WTC11 (cell line): ENCODE data around the gene TNRC6A. TPM values are rescaled to one million over a fixed set of nuclear protein-coding genes. Genes with fewer than 3 reads are reported as not detected.

Experiments
- ATAC-seq: fragments of 200-7000 bp; cut with Tn5 transposase; 2 replicates; pipeline ENCODE4 v1.10.0; 2021; ENCODE audit warnings: mild to moderate bottlenecking, moderate library complexity
- CTCF ChIA-PET: fragments of 300-600 bp; sonication (Branson Sonifier 250); formaldehyde crosslinking; loops from one replicate; lab custom pipeline; 2021; ENCODE audit warnings: antibody characterized with exemption; lab: Charles Lee
- POLR2A ChIA-PET: fragments of 350-600 bp; sonication (Branson Sonifier 250); formaldehyde crosslinking; loops from one replicate; lab custom pipeline; 2021; ENCODE audit warnings: antibody characterized with exemption; lab: Charles Lee
- DNase-seq: peaks from one replicate; pipeline ENCODE4 v3.0.0; 2021; ENCODE audit warnings: low spot score
- H3K27ac Mint-ChIP-seq: 2 replicates; pipeline ENCODE4 v1.8.0; 2021; ENCODE audit warnings: mixed read lengths
- H3K27me3 Mint-ChIP-seq: 2 replicates; pipeline ENCODE4 v1.8.0; 2021; ENCODE audit warnings: low read depth, mild to moderate bottlenecking, moderate library complexity, mixed read lengths
- H3K36me3 Mint-ChIP-seq: 2 replicates; pipeline ENCODE4 v1.8.0; 2021; ENCODE audit warnings: mixed read lengths
- H3K4me1 Mint-ChIP-seq: 2 replicates; pipeline ENCODE4 v1.8.0; 2022; ENCODE audit warnings: mixed read lengths
- H3K4me3 Mint-ChIP-seq: 2 replicates; pipeline ENCODE4 v1.8.0; 2021; ENCODE audit warnings: mild to moderate bottlenecking, moderate library complexity, mixed read lengths
- H3K9me3 Mint-ChIP-seq: 2 replicates; pipeline ENCODE4 v1.8.0; 2021; ENCODE audit warnings: mixed read lengths
- ATF1 ChIP-seq: sonication (generic); formaldehyde crosslinking; IDR thresholded peaks from 2 replicates; pipeline ENCODE4 v1.8.1; 2023; ENCODE audit warnings: mild to moderate bottlenecking, moderate library complexity, missing genetic modification reagents
- CREM ChIP-seq: sonication (generic); formaldehyde crosslinking; IDR thresholded peaks from 2 replicates; pipeline ENCODE4 v1.8.1; 2022; ENCODE audit warnings: mild to moderate bottlenecking, missing genetic modification reagents, moderate library complexity
- FOXK1 ChIP-seq: sonication (generic); formaldehyde crosslinking; IDR thresholded peaks from 2 replicates; pipeline ENCODE4 v1.8.0; 2022; ENCODE audit warnings: mild to moderate bottlenecking, moderate library complexity, missing genetic modification reagents
- FOXP1 ChIP-seq: sonication (generic); formaldehyde crosslinking; IDR thresholded peaks from 2 replicates; pipeline ENCODE4 v1.8.0; 2022; ENCODE audit warnings: missing genetic modification reagents, mild to moderate bottlenecking, moderate library complexity, borderline replicate concordance
- HMGA2 ChIP-seq: fragments of 250-450 bp; sonication (Bioruptor Pico); IDR thresholded peaks from 2 replicates; pipeline ENCODE4 v1.4.0; 2021; ENCODE audit warnings: mild to moderate bottlenecking, moderate library complexity
- IRF2 ChIP-seq: sonication (generic); formaldehyde crosslinking; IDR thresholded peaks from 2 replicates; pipeline ENCODE4 v1.8.0; 2022; ENCODE audit warnings: low read depth, missing genetic modification reagents, borderline replicate concordance
- MYBL2 ChIP-seq: sonication (generic); formaldehyde crosslinking; IDR thresholded peaks from 2 replicates; pipeline ENCODE4 v1.8.1; 2023; ENCODE audit warnings: mild to moderate bottlenecking, moderate library complexity, missing genetic modification reagents
- NFATC4 ChIP-seq: fragments of 250-450 bp; sonication (Bioruptor Pico); IDR thresholded peaks from 2 replicates; pipeline ENCODE4 v1.9.0; 2021; ENCODE audit warnings: mild to moderate bottlenecking
- NR2C2 ChIP-seq: sonication (generic); formaldehyde crosslinking; IDR thresholded peaks from 2 replicates; pipeline ENCODE4 v1.8.0; 2022; ENCODE audit warnings: mild to moderate bottlenecking, missing genetic modification reagents
- NR3C1 ChIP-seq: sonication (generic); formaldehyde crosslinking; conservative IDR thresholded peaks from 2 replicates; pipeline ENCODE4 v1.8.1; 2023; ENCODE audit warnings: low read depth, mild to moderate bottlenecking, missing genetic modification reagents
- SOX15 ChIP-seq: fragments of 250-450 bp; sonication (Bioruptor Pico); IDR thresholded peaks from 2 replicates; pipeline ENCODE4 v1.9.0; 2021; ENCODE audit warnings: mild to moderate bottlenecking
- TEAD1 ChIP-seq: sonication (generic); formaldehyde crosslinking; IDR thresholded peaks from 2 replicates; pipeline ENCODE4 v1.8.0; 2022; ENCODE audit warnings: mild to moderate bottlenecking, missing genetic modification reagents
- ZBTB21 ChIP-seq: sonication (generic); formaldehyde crosslinking; IDR thresholded peaks from 2 replicates; pipeline ENCODE4 v1.8.1; 2023; ENCODE audit warnings: mild to moderate bottlenecking, missing genetic modification reagents, borderline replicate concordance
- ZNF219 ChIP-seq: sonication (generic); formaldehyde crosslinking; IDR thresholded peaks from 2 replicates; pipeline ENCODE4 v1.8.0; 2023; ENCODE audit warnings: missing genetic modification reagents, mild to moderate bottlenecking, borderline replicate concordance
- ZNF396 ChIP-seq: fragments of 250-450 bp; sonication (Bioruptor Pico); IDR thresholded peaks from 2 replicates; pipeline ENCODE4 v1.8.0; 2021; ENCODE audit warnings: mild to moderate bottlenecking, moderate library complexity, borderline replicate concordance
- total RNA-seq: library from RNA; stranded (reverse); gene quantifications from 3 replicates; pipeline ENCODE4 v1.2.3, GENCODE V29; 2021
- TF ChIP-seq, protein P1 (sequence below): sonication (generic); formaldehyde crosslinking; IDR thresholded peaks from 2 replicates; pipeline ENCODE4 v1.8.0; 2022; ENCODE audit warnings: mild to moderate bottlenecking, missing genetic modification reagents
- TF ChIP-seq, protein P2 (sequence below): sonication (generic); formaldehyde crosslinking; IDR thresholded peaks from 2 replicates; pipeline ENCODE4 v1.8.0; 2023; ENCODE audit warnings: mild to moderate bottlenecking, missing genetic modification reagents
- TF ChIP-seq, protein P3 (sequence below): sonication (generic); formaldehyde crosslinking; IDR thresholded peaks from 2 replicates; pipeline ENCODE4 v1.8.1; 2022; ENCODE audit warnings: mild to moderate bottlenecking, moderate library complexity, missing genetic modification reagents
- TF ChIP-seq, protein P4 (sequence below): fragments of 200-600 bp; IDR thresholded peaks from 2 replicates; pipeline ENCODE4 v1.8.0; 2022; ENCODE audit warnings: antibody characterized with exemption
- TF ChIP-seq, protein P5 (sequence below): fragments of 250-450 bp; sonication (Bioruptor Pico); IDR thresholded peaks from 2 replicates; pipeline ENCODE4 v1.8.0; 2021; ENCODE audit warnings: mild to moderate bottlenecking

The TNRC6A gene
- total RNA-seq, 1 experiment from 2014 or later: 86.3 TPM

DNA sequence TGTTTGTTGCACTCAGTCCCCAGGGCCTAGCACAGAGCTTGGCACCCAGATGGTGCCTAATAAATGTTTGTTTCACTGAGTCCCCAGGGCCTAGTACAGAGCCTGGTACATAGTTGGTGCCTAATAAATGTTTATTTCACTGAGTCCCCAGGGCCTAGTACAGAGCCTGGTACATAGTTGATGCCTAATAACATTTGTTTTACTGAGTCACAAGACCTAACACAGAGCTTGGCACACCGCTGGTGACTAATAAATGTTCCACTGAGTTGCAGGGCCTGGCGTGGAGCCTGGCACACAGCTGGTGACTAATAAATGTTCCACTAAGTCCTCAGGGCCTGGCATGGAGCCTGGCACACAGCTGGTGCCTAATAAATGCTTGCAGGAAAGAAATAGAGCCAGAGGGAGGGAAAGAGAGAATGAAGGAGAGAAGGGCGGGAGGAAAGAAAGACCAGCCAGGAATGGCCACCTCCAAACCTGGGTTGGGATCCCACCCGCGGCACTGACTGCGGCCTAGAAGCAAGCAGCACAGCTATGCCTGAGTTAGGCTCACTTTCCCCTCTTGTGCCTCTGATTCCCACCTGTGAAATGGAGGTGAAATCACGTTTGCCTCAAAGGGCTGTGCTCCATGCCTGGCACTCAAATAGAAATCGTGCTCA is 123.8 kb downstream of the TNRC6A start:
- POLR2A ChIA-PET: no interaction called here

DNA sequence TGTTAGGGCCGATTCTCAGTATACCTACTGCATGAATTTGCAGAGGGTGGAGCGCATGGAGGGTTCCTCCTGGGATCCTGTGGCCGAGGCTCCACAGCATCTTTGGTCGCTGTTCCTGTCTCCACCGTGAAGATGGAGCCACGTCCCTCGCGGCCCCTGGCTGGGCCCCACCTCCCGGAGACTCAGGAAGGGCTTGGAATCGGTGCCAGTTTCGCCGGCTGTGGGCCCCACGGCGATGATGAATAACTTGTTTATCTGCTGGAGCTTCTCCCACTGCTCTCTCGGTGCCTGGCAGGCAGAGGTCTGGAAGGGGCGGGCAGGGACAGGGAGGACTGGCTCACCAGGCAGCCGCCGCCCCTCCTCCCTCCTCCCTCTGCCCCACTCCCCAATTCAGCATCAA is 124.4 kb downstream of the TNRC6A start:
- ChIA-PET POLR2A (no interaction called here), CTCF (interaction anchor here (0.6 to 1.7 kb wide), 3 partner anchors 19 to 53 kb away, joined by 3 to 6 read pairs (median 4); no protein-coding TSS in a partner anchor)
- Mint-ChIP-seq H3K4me1 (no peaks in the 10 kb centered on the region), H3K27me3 (no peaks in the 10 kb centered on the region), H3K4me3 (no peak overlapping the region), H3K36me3 (no peaks in the 10 kb centered on the region), H3K27ac (no peak overlapping the region), H3K9me3 (no peaks in the 10 kb centered on the region)
- DNase-seq (no peak), ATAC-seq (no peak)
- no peak for TF ChIP-seq ZBTB21 (CRISPR knock-in tag)
- TF ChIP-seq, protein P1, sequence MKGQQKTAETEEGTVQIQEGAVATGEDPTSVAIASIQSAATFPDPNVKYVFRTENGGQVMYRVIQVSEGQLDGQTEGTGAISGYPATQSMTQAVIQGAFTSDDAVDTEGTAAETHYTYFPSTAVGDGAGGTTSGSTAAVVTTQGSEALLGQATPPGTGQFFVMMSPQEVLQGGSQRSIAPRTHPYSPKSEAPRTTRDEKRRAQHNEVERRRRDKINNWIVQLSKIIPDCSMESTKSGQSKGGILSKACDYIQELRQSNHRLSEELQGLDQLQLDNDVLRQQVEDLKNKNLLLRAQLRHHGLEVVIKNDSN (CRISPR knock-in tag): no peak
- TF ChIP-seq IRF2 (CRISPR knock-in tag): no peak
- TF ChIP-seq SOX15 (CRISPR knock-in tag): no peak
- no peak for TF ChIP-seq TEAD1 (CRISPR knock-in tag)
- TF ChIP-seq NR2C2: no peak
- TF ChIP-seq, protein P2, sequence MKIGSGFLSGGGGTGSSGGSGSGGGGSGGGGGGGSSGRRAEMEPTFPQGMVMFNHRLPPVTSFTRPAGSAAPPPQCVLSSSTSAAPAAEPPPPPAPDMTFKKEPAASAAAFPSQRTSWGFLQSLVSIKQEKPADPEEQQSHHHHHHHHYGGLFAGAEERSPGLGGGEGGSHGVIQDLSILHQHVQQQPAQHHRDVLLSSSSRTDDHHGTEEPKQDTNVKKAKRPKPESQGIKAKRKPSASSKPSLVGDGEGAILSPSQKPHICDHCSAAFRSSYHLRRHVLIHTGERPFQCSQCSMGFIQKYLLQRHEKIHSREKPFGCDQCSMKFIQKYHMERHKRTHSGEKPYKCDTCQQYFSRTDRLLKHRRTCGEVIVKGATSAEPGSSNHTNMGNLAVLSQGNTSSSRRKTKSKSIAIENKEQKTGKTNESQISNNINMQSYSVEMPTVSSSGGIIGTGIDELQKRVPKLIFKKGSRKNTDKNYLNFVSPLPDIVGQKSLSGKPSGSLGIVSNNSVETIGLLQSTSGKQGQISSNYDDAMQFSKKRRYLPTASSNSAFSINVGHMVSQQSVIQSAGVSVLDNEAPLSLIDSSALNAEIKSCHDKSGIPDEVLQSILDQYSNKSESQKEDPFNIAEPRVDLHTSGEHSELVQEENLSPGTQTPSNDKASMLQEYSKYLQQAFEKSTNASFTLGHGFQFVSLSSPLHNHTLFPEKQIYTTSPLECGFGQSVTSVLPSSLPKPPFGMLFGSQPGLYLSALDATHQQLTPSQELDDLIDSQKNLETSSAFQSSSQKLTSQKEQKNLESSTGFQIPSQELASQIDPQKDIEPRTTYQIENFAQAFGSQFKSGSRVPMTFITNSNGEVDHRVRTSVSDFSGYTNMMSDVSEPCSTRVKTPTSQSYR (CRISPR knock-in tag): no peak

More for the DNA sequence above, 123.8 kb downstream of the TNRC6A start:
- CTCF ChIA-PET: interaction anchor here (0.6 to 1.7 kb wide), 3 partner anchors 19 to 53 kb away, joined by 3 to 6 read pairs (median 4); no protein-coding TSS in a partner anchor
- Mint-ChIP-seq H3K27ac (no peak overlapping the region), H3K36me3 (no peaks in the 10 kb centered on the region), H3K9me3 (no peaks in the 10 kb centered on the region), H3K4me3 (no peak overlapping the region), H3K4me1 (no peaks in the 10 kb centered on the region), H3K27me3 (no peaks in the 10 kb centered on the region)
- no peak for TF ChIP-seq ATF1 (CRISPR knock-in tag)
- TF ChIP-seq, protein P2 (CRISPR knock-in tag): no peak
- TF ChIP-seq NFATC4 (CRISPR knock-in tag): no peak
- no peak for TF ChIP-seq TEAD1 (CRISPR knock-in tag)
- TF ChIP-seq HMGA2: no peak
- TF ChIP-seq FOXP1 (CRISPR knock-in tag): no peak
- TF ChIP-seq, protein P3, sequence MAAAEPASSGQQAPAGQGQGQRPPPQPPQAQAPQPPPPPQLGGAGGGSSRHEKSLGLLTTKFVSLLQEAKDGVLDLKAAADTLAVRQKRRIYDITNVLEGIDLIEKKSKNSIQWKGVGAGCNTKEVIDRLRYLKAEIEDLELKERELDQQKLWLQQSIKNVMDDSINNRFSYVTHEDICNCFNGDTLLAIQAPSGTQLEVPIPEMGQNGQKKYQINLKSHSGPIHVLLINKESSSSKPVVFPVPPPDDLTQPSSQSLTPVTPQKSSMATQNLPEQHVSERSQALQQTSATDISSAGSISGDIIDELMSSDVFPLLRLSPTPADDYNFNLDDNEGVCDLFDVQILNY (CRISPR knock-in tag): no peak
- no peak for TF ChIP-seq MYBL2 (CRISPR knock-in tag)
- TF ChIP-seq NR2C2: no peak
- no peak for TF ChIP-seq ZNF396
- TF ChIP-seq, protein P4, sequence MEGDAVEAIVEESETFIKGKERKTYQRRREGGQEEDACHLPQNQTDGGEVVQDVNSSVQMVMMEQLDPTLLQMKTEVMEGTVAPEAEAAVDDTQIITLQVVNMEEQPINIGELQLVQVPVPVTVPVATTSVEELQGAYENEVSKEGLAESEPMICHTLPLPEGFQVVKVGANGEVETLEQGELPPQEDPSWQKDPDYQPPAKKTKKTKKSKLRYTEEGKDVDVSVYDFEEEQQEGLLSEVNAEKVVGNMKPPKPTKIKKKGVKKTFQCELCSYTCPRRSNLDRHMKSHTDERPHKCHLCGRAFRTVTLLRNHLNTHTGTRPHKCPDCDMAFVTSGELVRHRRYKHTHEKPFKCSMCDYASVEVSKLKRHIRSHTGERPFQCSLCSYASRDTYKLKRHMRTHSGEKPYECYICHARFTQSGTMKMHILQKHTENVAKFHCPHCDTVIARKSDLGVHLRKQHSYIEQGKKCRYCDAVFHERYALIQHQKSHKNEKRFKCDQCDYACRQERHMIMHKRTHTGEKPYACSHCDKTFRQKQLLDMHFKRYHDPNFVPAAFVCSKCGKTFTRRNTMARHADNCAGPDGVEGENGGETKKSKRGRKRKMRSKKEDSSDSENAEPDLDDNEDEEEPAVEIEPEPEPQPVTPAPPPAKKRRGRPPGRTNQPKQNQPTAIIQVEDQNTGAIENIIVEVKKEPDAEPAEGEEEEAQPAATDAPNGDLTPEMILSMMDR: no peak
- TF ChIP-seq ZNF219 (CRISPR knock-in tag): no peak
- TF ChIP-seq CREM: no peak
- TF ChIP-seq NR3C1 (CRISPR knock-in tag): no peak
- TF ChIP-seq FOXK1: no peak
- TF ChIP-seq, protein P5, sequence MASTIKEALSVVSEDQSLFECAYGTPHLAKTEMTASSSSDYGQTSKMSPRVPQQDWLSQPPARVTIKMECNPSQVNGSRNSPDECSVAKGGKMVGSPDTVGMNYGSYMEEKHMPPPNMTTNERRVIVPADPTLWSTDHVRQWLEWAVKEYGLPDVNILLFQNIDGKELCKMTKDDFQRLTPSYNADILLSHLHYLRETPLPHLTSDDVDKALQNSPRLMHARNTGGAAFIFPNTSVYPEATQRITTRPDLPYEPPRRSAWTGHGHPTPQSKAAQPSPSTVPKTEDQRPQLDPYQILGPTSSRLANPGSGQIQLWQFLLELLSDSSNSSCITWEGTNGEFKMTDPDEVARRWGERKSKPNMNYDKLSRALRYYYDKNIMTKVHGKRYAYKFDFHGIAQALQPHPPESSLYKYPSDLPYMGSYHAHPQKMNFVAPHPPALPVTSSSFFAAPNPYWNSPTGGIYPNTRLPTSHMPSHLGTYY: no peak
- DNase-seq (no peak), ATAC-seq (no peak)
